SU-DHL-6 (cell line): Measurements from ENCODE around the gene GPD1.

Experiments used
- H2AFZ ChIP-seq: fragments of 200-600 bp; sonication (generic); 2 replicates; pipeline ENCODE4 v1.6.1; 2014; ENCODE audit warnings: low read depth, mild to moderate bottlenecking, moderate library complexity, mixed read lengths, antibody characterized with exemption, low read length; ENCODE audit not compliant: severe bottlenecking
- H3F3A ChIP-seq: fragments of 200-600 bp; shearing (Covaris generic); 2 replicates; pipeline ENCODE4 v1.6.0; 2016; ENCODE audit warnings: antibody characterized with exemption, mild to moderate bottlenecking; ENCODE audit not compliant: insufficient read depth
- H3K27ac ChIP-seq: fragments of 200-600 bp; sonication (generic); 2 replicates; pipeline ENCODE4 v1.5.1; 2016; ENCODE audit warnings: low read depth, mild to moderate bottlenecking, low read length, moderate library complexity, mixed read lengths
- H3K27me3 ChIP-seq: fragments of 200-600 bp; sonication (generic), shearing (Covaris generic); 2 replicates; pipeline ENCODE4 v1.6.0; 2014; ENCODE audit warnings: mild to moderate bottlenecking, low read length
- H3K36me3 ChIP-seq: fragments of 200-600 bp; sonication (generic); 2 replicates; pipeline ENCODE4 v1.6.1; 2014; ENCODE audit warnings: mild to moderate bottlenecking, low read length, mixed read lengths
- H3K4me2 ChIP-seq: fragments of 300-600, 200-600 bp; shearing (Covaris generic), sonication (generic); 2 replicates; pipeline ENCODE4 v1.6.0; 2014; ENCODE audit warnings: low read length, low read depth, mild to moderate bottlenecking; ENCODE audit not compliant: poor library complexity, severe bottlenecking
- H3K4me3 ChIP-seq: fragments of 200-600 bp; sonication (generic); 2 replicates; pipeline ENCODE4 v1.5.1; 2014; ENCODE audit warnings: antibody characterized with exemption, low read length, mild to moderate bottlenecking, mixed read lengths; ENCODE audit not compliant: insufficient read depth, poor library complexity, severe bottlenecking
- H3K79me2 ChIP-seq: fragments of 200-600 bp; sonication (generic); 2 replicates; pipeline ENCODE4 v1.6.1; 2014; ENCODE audit warnings: mild to moderate bottlenecking, low read length, moderate library complexity; ENCODE audit not compliant: insufficient read depth
- H3K9ac ChIP-seq: fragments of 200-600 bp; sonication (generic); 2 replicates; pipeline ENCODE4 v1.7.0; 2014; ENCODE audit warnings: mild to moderate bottlenecking, low read length
- H3K9me2 ChIP-seq: fragments of 200-600 bp; sonication (generic); replicated peaks from 2 replicates; pipeline ENCODE4 v1.6.1; 2014; ENCODE audit warnings: low read length; ENCODE audit not compliant: insufficient read depth
- H3K9me3 ChIP-seq: fragments of 200-600 bp; sonication (generic); 2 replicates; pipeline ENCODE4 v1.6.1; 2014; ENCODE audit warnings: low read length, mixed read lengths; ENCODE audit not compliant: insufficient read depth
- H4K20me1 ChIP-seq: fragments of 200-600 bp; sonication (generic); 2 replicates; pipeline ENCODE4 v1.6.1; 2014; ENCODE audit warnings: low read depth, mild to moderate bottlenecking, antibody characterized with exemption, low read length, moderate library complexity, mixed read lengths
- CTCF ChIP-seq: fragments of 200-600 bp; sonication (generic); IDR thresholded peaks from one replicate; pipeline ENCODE4 v1.5.1; 2017; ENCODE audit warnings: antibody characterized with exemption, mild to moderate bottlenecking, low read length, moderate library complexity; ENCODE audit not compliant: insufficient read depth, poor library complexity, severe bottlenecking
- EZH2phosphoT487 ChIP-seq: fragments of 200-600 bp; sonication (generic), shearing (Covaris generic); conservative IDR thresholded peaks from 2 replicates; pipeline ENCODE4 v1.6.1; 2018; ENCODE audit warnings: mild to moderate bottlenecking, antibody characterized with exemption, low read length, moderate library complexity, mixed read lengths

The GPD1 gene

GRCh38 chr12:50084775-50085614 is 18.8 kb upstream of the GPD1 start, which contains the start of gene SMARCD1:
SMARCD1 (plus strand) TSS chr12:50085342; CDS start chr12:50085370, 28 bp downstream.
- Histone ChIP-seq H3K9ac (peak within 1 kb of the TSS; percentile 73), H3F3A (peaks cover 27% of the 10 kb centered on the region), H3K27me3 (no peaks in the 10 kb centered on the region), H3K36me3 (peaks cover 12% of the 10 kb centered on the region), H3K9me2 (no peaks in the 10 kb centered on the region), H2AFZ (peak within 1 kb of the TSS; percentile 84), H3K4me2 (peak within 1 kb of the TSS; percentile 73), H3K4me3 (peak within 1 kb of the TSS; percentile 81), H3K9me3 (no peaks in the 10 kb centered on the region), H4K20me1 (no peaks in the 10 kb centered on the region), H3K27ac (peak within 1 kb of the TSS; percentile 77), H3K79me2 (no peaks in the 10 kb centered on the region; the same call in 1 of the 2 replicates)
- TF ChIP-seq CTCF (peak; percentile 70), EZH2phosphoT487 (no peak)

GRCh38 chr12:50085615-50086072 is 18.2 kb upstream of the GPD1 start:
- no peaks in the 10 kb centered on the region; the same call in 1 of the 2 replicates for H3K79me2 ChIP-seq
- peaks cover 27% of the 10 kb centered on the region for H3F3A ChIP-seq
- peak overlapping the region; percentile 77 for H3K27ac ChIP-seq
- peaks cover 17% of the 10 kb centered on the region for H3K36me3 ChIP-seq
- TF ChIP-seq CTCF (no peak), EZH2phosphoT487 (no peak)
- no peaks in the 10 kb centered on the region for H3K27me3 ChIP-seq
- no peaks in the 10 kb centered on the region for H3K9me2 ChIP-seq
- no peaks in the 10 kb centered on the region for H4K20me1 ChIP-seq
- peak overlapping the region; percentile 81 for H3K4me3 ChIP-seq
- no peaks in the 10 kb centered on the region for H3K9me3 ChIP-seq
- H2AFZ ChIP-seq = no peak overlapping the region
- H3K4me2 ChIP-seq = peak overlapping the region; percentile 73
- peak overlapping the region; percentile 73 for H3K9ac ChIP-seq

- H3K9me3 ChIP-seq = no peaks in the 10 kb centered on the region
- peaks cover 17% of the 10 kb centered on the region for H3K36me3 ChIP-seq
- H4K20me1 ChIP-seq = no peaks in the 10 kb centered on the region
- peaks cover 27% of the 10 kb centered on the region for H3F3A ChIP-seq
- no peaks in the 10 kb centered on the region for H3K27me3 ChIP-seq
- no peaks in the 10 kb centered on the region; the same call in 1 of the 2 replicates for H3K79me2 ChIP-seq
- H3K4me2 ChIP-seq = peak overlapping the region; percentile 73
- no peaks in the 10 kb centered on the region for H3K9me2 ChIP-seq
- TF ChIP-seq EZH2phosphoT487 (no peak), CTCF (no peak)
- H3K9ac ChIP-seq = peak overlapping the region; percentile 73
- no peak overlapping the region for H2AFZ ChIP-seq
- H3K4me3 ChIP-seq = peak overlapping the region; percentile 81
- H3K27ac ChIP-seq = peak overlapping the region; percentile 77
These were observed 17.7 kb upstream of the GPD1 start for GRCh38 chr12:50086148-50086547.
